ENCODE data around the gene PFKM. TPM values are rescaled to one million over a fixed set of nuclear protein-coding genes. Genes with fewer than 3 reads are reported as not detected.

The PFKM gene
- total and polyA plus RNA-seq, 2 of the 4 experiments (the other 2 are of a cell fraction), result 56.7 to 82.6 TPM

DNA sequence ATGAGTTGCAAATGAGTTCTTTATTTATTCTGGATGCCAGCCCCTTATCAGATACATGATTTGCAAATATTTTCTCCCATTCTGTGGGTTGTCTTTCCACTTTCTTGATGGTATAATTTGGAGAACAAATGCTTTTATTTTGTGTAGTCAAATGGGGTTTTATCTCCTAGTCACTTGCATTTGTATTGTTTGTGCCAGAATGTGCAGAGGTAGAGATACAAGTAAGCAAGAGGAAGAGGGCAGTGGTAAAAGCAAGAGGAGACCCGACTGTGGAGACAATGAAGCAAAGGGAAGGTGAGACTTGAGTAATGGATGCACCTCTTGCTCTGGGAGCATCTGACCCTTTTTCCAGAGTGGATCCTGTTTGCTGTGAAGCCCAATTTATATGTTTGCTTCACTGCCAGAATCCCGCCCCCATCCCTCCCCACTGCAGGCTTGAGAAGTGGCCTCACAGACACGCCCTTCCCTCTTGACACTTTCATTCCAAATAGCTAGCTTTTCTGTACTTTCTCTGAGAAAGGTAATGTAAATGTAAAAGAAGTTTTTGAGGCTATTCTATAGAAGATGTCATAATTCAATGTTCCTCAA, 786 bp upstream of the PFKM start:
- dilution Hi-C loops (cut with HindIII; ENCODE audit: low sequenced_read_pairs, unreplicated experiment), result no loop called here

More for the DNA sequence above, 786 bp upstream of the PFKM start:
- H3K4me2 ChIP-seq (ENCODE audit: low read depth, low read length), result peak overlapping the region; percentile 45; the same call in 1 of the 2 replicates
- no CpG with 5 or more reads among the region's 3 CpGs for WGBS, 2 experiments (ENCODE audit: extremely low coverage in 2 of 2, insufficient read length in 1 of 2)
- POLR2A ChIA-PET (ENCODE audit: unreplicated experiment), result no interaction called here
- H3K9me3 ChIP-seq (ENCODE audit: control insufficient read depth, insufficient read depth, low read length), result no peaks in the 10 kb centered on the region
- H2AFZ ChIP-seq (replicated peaks; ENCODE audit: low read length, poor library complexity), result peak overlapping the region; percentile 65
- H3K27ac ChIP-seq (ENCODE audit: insufficient read depth, low read length), result no peak overlapping the region
- CTCF ChIA-PET, result interaction anchor here (1.5 kb wide), 1 partner anchor 79 kb away, joined by 3 read pairs; no protein-coding TSS in a partner anchor
- no peak overlapping the region for H3K23ac ChIP-seq (ENCODE audit: low read depth, low read length)
- H3K56ac ChIP-seq (ENCODE audit: extremely low read depth, insufficient read depth, low read length), result no peak overlapping the region
- peak overlapping the region; percentile 86 for H2AK9ac ChIP-seq (replicated peaks; ENCODE audit: low read depth, low read length, poor library complexity)
- H4K20me1 ChIP-seq (ENCODE audit: insufficient read depth, low read length), result peaks cover 5% of the 10 kb centered on the region; the same call in 1 of the 2 replicates
- no peak overlapping the region for H2BK120ac ChIP-seq (ENCODE audit: low read depth, low read length)
- H3K4me1 ChIP-seq (ENCODE audit: control insufficient read depth, insufficient read depth, low read length), result no peaks in the 10 kb centered on the region
- H4K91ac ChIP-seq (ENCODE audit: insufficient read depth, low read depth, low read length), result no peak overlapping the region
- no peak overlapping the region for H3K4me3 ChIP-seq (ENCODE audit: insufficient read depth, low read depth, low read length)
- no peak overlapping the region for H3K9ac ChIP-seq (ENCODE audit: low read depth, low read length)
- H2BK5ac ChIP-seq (ENCODE audit: low read depth, low read length, poor library complexity, severe bottlenecking), result no peak overlapping the region
- peaks cover 14% of the 10 kb centered on the region for H3K9me1 ChIP-seq (ENCODE audit: insufficient read depth, low read length)
- no peak overlapping the region for H2BK15ac ChIP-seq (ENCODE audit: low read depth, low read length)
- in situ Hi-C loops (cut with MboI; ENCODE audit: low sequenced_read_pairs), result no loop called here
- no peak overlapping the region for H3K4ac ChIP-seq (ENCODE audit: low read depth, low read length)
- no peak overlapping the region for H2BK20ac ChIP-seq (ENCODE audit: low read depth, low read length)
- TF ChIP-seq RAD21 (IDR thresholded peaks at IDR 0.05; ENCODE audit: low read length) (no peak), MAFK (IDR thresholded peaks at IDR 0.05; ENCODE audit: low read depth, low read length) (no peak), RCOR1 (IDR thresholded peaks at IDR 0.05; ENCODE audit: insufficient replicate concordance, low read length) (no peak), RFX5 (IDR thresholded peaks at IDR 0.05; ENCODE audit: low read depth, low read length) (no peak), POLR2A (IDR thresholded peaks at IDR 0.05; ENCODE audit: low read depth, low read length) (no peak), MAZ (IDR thresholded peaks at IDR 0.05; ENCODE audit: borderline replicate concordance, low read depth, low read length) (no peak), SMC3 (IDR thresholded peaks at IDR 0.05; ENCODE audit: low read depth, low read length) (no peak), BHLHE40 (IDR thresholded peaks at IDR 0.05; ENCODE audit: low read depth, low read length) (no peak), CEBPB (IDR thresholded peaks at IDR 0.05; ENCODE audit: low read depth, low read length) (no peak), MXI1 (IDR thresholded peaks at IDR 0.05; ENCODE audit: borderline replicate concordance, low read depth, low read length) (no peak), FOS (IDR thresholded peaks at IDR 0.05; ENCODE audit: low read depth, low read length) (no peak), CHD1 (IDR thresholded peaks at IDR 0.05; ENCODE audit: low read depth, low read length) (no peak), NFE2L2 (IDR thresholded peaks at IDR 0.05; ENCODE audit: low read depth, low read length) (no peak)
- TF ChIP-seq, protein P1, sequence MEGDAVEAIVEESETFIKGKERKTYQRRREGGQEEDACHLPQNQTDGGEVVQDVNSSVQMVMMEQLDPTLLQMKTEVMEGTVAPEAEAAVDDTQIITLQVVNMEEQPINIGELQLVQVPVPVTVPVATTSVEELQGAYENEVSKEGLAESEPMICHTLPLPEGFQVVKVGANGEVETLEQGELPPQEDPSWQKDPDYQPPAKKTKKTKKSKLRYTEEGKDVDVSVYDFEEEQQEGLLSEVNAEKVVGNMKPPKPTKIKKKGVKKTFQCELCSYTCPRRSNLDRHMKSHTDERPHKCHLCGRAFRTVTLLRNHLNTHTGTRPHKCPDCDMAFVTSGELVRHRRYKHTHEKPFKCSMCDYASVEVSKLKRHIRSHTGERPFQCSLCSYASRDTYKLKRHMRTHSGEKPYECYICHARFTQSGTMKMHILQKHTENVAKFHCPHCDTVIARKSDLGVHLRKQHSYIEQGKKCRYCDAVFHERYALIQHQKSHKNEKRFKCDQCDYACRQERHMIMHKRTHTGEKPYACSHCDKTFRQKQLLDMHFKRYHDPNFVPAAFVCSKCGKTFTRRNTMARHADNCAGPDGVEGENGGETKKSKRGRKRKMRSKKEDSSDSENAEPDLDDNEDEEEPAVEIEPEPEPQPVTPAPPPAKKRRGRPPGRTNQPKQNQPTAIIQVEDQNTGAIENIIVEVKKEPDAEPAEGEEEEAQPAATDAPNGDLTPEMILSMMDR (conservative IDR thresholded peaks at IDR 0.05; ENCODE audit: low read depth, low read length), result no peak
- TF ChIP-seq, protein P2, sequence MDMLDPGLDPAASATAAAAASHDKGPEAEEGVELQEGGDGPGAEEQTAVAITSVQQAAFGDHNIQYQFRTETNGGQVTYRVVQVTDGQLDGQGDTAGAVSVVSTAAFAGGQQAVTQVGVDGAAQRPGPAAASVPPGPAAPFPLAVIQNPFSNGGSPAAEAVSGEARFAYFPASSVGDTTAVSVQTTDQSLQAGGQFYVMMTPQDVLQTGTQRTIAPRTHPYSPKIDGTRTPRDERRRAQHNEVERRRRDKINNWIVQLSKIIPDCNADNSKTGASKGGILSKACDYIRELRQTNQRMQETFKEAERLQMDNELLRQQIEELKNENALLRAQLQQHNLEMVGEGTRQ (IDR thresholded peaks at IDR 0.05; ENCODE audit: low read depth, low read length), result no peak
- intact Hi-C loops (cut with micrococcal nuclease), result loop anchor here (2.0 kb wide), 1 partner anchor 70 kb away; no protein-coding TSS in a partner anchor
- H2AK5ac ChIP-seq (ENCODE audit: low read depth, low read length), result no peak overlapping the region
- DNase-seq (no peak), ATAC-seq (ENCODE audit: low read depth) (no peak)
- H4K5ac ChIP-seq (ENCODE audit: low read depth, low read length), result no peak overlapping the region
- peaks cover 12% of the 10 kb centered on the region for H3K27me3 ChIP-seq (ENCODE audit: control insufficient read depth, insufficient read depth, low read length)
- peaks cover 2% of the 10 kb centered on the region; the same call in 1 of the 2 replicates for H3K36me3 ChIP-seq (ENCODE audit: control insufficient read depth, insufficient read depth, low read length)
- peaks cover 24 to 34% of the 10 kb centered on the region in 2 experiments for H3K79me1 ChIP-seq (ENCODE audit: low read depth in 1 of 2, low read length in 2 of 2)
- H3K18ac ChIP-seq (ENCODE audit: low read depth, low read length), result no peak overlapping the region
- BruUV-seq (replicated peaks), result no TSS peak
- peak overlapping the region; percentile 50 to 65; a peak in 2 of 4 replicates for H4K8ac ChIP-seq (ENCODE audit: low read depth in 2 of 2, low read length in 2 of 2)
- H3K14ac ChIP-seq (replicated peaks; ENCODE audit: low read depth, low read length), result no peak overlapping the region; the same call in 1 of the 2 replicates
